HEK293 (cell line): ENCODE results near the gene SBNO2.
A peak's percentile ranks its signal among the peaks of the same experiment; 100 is the strongest.

Experiments used
- BCL11B ChIP-seq: fragments of 450-650 bp; formaldehyde crosslinking; IDR thresholded peaks from 2 replicates; pipeline ENCODE4 v1.5.1; 2016; ENCODE audit warnings: low read depth, missing biosample characterization, missing genetic modification characterization
- EGR2 ChIP-seq: fragments of 450-650 bp; formaldehyde crosslinking; IDR thresholded peaks from 2 replicates; pipeline ENCODE4 v1.5.1; 2016; ENCODE audit warnings: low read depth, missing biosample characterization, missing genetic modification characterization
- FEZF1 ChIP-seq: fragments of 450-650 bp; formaldehyde crosslinking; IDR thresholded peaks from 2 replicates; pipeline ENCODE4 v1.5.1; 2016; ENCODE audit warnings: missing biosample characterization, missing genetic modification characterization
- HOXA7 ChIP-seq: sonication (generic); formaldehyde crosslinking; IDR thresholded peaks from 2 replicates; pipeline ENCODE4 v1.8.1; 2022; ENCODE audit warnings: missing genetic modification reagents, borderline replicate concordance
- KLF10 ChIP-seq: fragments of 450-650 bp; IDR thresholded peaks from 2 replicates; pipeline ENCODE4 v1.5.1; 2018; ENCODE audit warnings: missing biosample characterization, mild to moderate bottlenecking, missing genetic modification characterization
- SCRT2 ChIP-seq: fragments of 450-650 bp; formaldehyde crosslinking; IDR thresholded peaks from 2 replicates; pipeline ENCODE4 v1.5.1; 2016; ENCODE audit warnings: missing biosample characterization, missing genetic modification characterization
- YY1 ChIP-seq: fragments of 450-650 bp; formaldehyde crosslinking; IDR thresholded peaks from 2 replicates; pipeline ENCODE4 v1.5.1; 2018; ENCODE audit warnings: missing biosample characterization, missing genetic modification characterization
- ZBTB48 ChIP-seq: fragments of 450-650 bp; formaldehyde crosslinking; IDR thresholded peaks from 2 replicates; pipeline ENCODE4 v1.5.1; 2016; ENCODE audit warnings: missing biosample characterization, missing genetic modification characterization
- ZFP3 ChIP-seq: fragments of 450-650 bp; formaldehyde crosslinking; IDR thresholded peaks from 2 replicates; pipeline ENCODE4 v1.5.1; 2016; ENCODE audit warnings: low read depth, missing biosample characterization, missing genetic modification characterization
- ZIC2 ChIP-seq: fragments of 450-650 bp; formaldehyde crosslinking; IDR thresholded peaks from 2 replicates; pipeline ENCODE4 v1.5.1; 2016; ENCODE audit warnings: missing biosample characterization, missing genetic modification characterization
- ZNF114 ChIP-seq: fragments of 450-650 bp; formaldehyde crosslinking; IDR thresholded peaks from 2 replicates; pipeline ENCODE4 v1.5.0; 2017; ENCODE audit warnings: missing biosample characterization, missing genetic modification characterization
- ZNF169 ChIP-seq: fragments of 450-650 bp; formaldehyde crosslinking; IDR thresholded peaks from 2 replicates; pipeline ENCODE4 v1.5.1; 2016; ENCODE audit warnings: missing biosample characterization, missing genetic modification characterization
- ZNF174 ChIP-seq: fragments of 450-650 bp; formaldehyde crosslinking; IDR thresholded peaks from 2 replicates; pipeline ENCODE4 v1.5.0; 2017; ENCODE audit warnings: missing biosample characterization, mild to moderate bottlenecking, missing genetic modification characterization
- ZNF221 ChIP-seq: fragments of 450-650 bp; formaldehyde crosslinking; IDR thresholded peaks from 2 replicates; pipeline ENCODE4 v1.5.1; 2017; ENCODE audit warnings: missing biosample characterization, missing genetic modification characterization, borderline replicate concordance
- ZNF223 ChIP-seq: fragments of 450-650 bp; formaldehyde crosslinking; IDR thresholded peaks from 2 replicates; pipeline ENCODE4 v1.5.1; 2016; ENCODE audit warnings: missing biosample characterization, missing genetic modification characterization
- ZNF23 ChIP-seq: fragments of 450-650 bp; formaldehyde crosslinking; IDR thresholded peaks from 2 replicates; pipeline ENCODE4 v1.5.1; 2016; ENCODE audit warnings: missing biosample characterization, missing genetic modification characterization, borderline replicate concordance
- ZNF280C ChIP-seq: fragments of 450-650 bp; formaldehyde crosslinking; IDR thresholded peaks from 2 replicates; pipeline ENCODE4 v1.5.1; 2016; ENCODE audit warnings: missing biosample characterization, missing genetic modification characterization
- ZNF302 ChIP-seq: fragments of 450-650 bp; formaldehyde crosslinking; IDR thresholded peaks from 2 replicates; pipeline ENCODE4 v1.5.1; 2016; ENCODE audit warnings: missing biosample characterization, missing genetic modification characterization, low read depth
- ZNF324 ChIP-seq: fragments of 450-650 bp; formaldehyde crosslinking; IDR thresholded peaks from 2 replicates; pipeline ENCODE4 v1.5.1; 2016; ENCODE audit warnings: missing biosample characterization, missing genetic modification characterization
- ZNF341 ChIP-seq: fragments of 450-650 bp; formaldehyde crosslinking; IDR thresholded peaks from 2 replicates; pipeline ENCODE4; 2016; ENCODE audit warnings: low read depth, missing biosample characterization, missing genetic modification characterization
- ZNF621 ChIP-seq: fragments of 450-650 bp; formaldehyde crosslinking; IDR thresholded peaks from 2 replicates; pipeline ENCODE4 v1.5.1; 2017; ENCODE audit warnings: missing biosample characterization, missing genetic modification characterization
- ZNF623 ChIP-seq: fragments of 450-650 bp; formaldehyde crosslinking; IDR thresholded peaks from 2 replicates; pipeline ENCODE4 v1.5.1; 2016; ENCODE audit warnings: missing biosample characterization, missing genetic modification characterization
- ZNF626 ChIP-seq: fragments of 450-650 bp; sonication (Bioruptor Pico); formaldehyde crosslinking; IDR thresholded peaks from 2 replicates; pipeline ENCODE4 v1.5.1; 2018; ENCODE audit warnings: missing biosample characterization, missing genetic modification characterization, inconsistent platforms
- ZNF707 ChIP-seq: fragments of 450-650 bp; formaldehyde crosslinking; IDR thresholded peaks from 2 replicates; pipeline ENCODE4 v1.5.1; 2016; ENCODE audit warnings: missing biosample characterization, missing genetic modification characterization
- ZNF776 ChIP-seq: fragments of 450-650 bp; formaldehyde crosslinking; IDR thresholded peaks from 2 replicates; pipeline ENCODE4 v1.5.0; 2017; ENCODE audit warnings: missing biosample characterization, missing genetic modification characterization, borderline replicate concordance
- TF ChIP-seq, protein P1 (sequence below): fragments of 450-650 bp; IDR thresholded peaks from 2 replicates; pipeline ENCODE4 v1.5.1; 2018; ENCODE audit warnings: missing biosample characterization, mild to moderate bottlenecking, missing genetic modification characterization
- TF ChIP-seq, protein P2 (sequence below): fragments of 450-650 bp; formaldehyde crosslinking; IDR thresholded peaks from 2 replicates; pipeline ENCODE4 v1.5.1; 2016; ENCODE audit warnings: missing biosample characterization, missing genetic modification characterization
- TF ChIP-seq, protein P3 (sequence below): fragments of 450-650 bp; formaldehyde crosslinking; IDR thresholded peaks from 2 replicates; pipeline ENCODE4 v1.5.1; 2016; ENCODE audit warnings: missing biosample characterization, missing genetic modification characterization
- TF ChIP-seq, protein P4 (sequence below): fragments of 450-650 bp; formaldehyde crosslinking; IDR thresholded peaks from 2 replicates; pipeline ENCODE4 v1.5.1; 2016; ENCODE audit warnings: missing biosample characterization, missing genetic modification characterization

SBNO2 gene

DNA sequence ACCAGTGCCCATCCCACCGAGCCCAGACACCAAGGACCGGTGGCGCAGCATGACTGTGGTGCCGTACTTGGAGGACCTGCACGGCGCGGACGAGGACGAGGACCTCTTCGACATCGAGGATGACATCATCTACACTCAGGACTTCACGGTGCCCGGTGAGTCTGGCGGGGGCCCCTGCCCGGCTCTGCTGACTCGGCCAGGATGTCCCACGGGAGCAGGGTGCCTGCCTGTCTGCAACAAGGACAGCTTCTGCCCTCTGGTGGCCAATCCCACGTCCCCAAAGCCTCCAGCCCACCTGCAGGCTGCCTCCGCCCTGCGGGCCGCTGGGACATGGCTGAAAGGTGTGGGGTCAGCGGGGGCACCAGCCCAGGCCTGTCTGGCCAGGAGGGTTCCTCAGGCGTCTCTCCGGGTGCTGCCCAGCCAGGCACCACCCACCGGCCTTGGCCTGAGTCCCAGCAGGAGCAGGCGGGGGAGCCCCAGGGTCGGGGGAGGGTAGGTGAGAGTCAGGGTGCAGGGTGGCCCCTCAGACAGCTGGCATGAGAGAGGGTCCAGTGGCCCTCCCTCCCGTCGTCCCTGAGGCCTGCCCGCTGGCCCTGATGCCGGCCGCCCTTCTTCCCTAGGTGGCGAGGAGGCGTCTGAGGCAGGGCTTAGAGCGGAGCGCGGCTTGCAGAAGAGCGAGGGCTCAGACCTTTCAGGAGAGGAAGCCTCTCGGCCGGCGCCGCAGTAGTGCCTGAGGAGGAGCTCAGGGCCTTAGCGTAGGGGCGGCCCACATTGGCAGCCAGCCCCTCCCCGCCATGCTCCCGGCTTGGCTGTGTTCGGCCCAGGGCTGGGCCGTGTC is 49.2 kb upstream of the SBNO2 start (continued):
- TF ChIP-seq, protein P1, sequence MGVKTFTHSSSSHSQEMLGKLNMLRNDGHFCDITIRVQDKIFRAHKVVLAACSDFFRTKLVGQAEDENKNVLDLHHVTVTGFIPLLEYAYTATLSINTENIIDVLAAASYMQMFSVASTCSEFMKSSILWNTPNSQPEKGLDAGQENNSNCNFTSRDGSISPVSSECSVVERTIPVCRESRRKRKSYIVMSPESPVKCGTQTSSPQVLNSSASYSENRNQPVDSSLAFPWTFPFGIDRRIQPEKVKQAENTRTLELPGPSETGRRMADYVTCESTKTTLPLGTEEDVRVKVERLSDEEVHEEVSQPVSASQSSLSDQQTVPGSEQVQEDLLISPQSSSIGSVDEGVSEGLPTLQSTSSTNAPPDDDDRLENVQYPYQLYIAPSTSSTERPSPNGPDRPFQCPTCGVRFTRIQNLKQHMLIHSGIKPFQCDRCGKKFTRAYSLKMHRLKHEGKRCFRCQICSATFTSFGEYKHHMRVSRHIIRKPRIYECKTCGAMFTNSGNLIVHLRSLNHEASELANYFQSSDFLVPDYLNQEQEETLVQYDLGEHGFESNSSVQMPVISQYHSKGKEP (tag by site-specific recombination) = no peak
- TF ChIP-seq ZFP3 (tag by site-specific recombination) (no peak), ZNF23 (tag by site-specific recombination) (no peak), KLF10 (tag by site-specific recombination) (no peak), ZNF114 (tag by site-specific recombination) (no peak), EGR2 (tag by site-specific recombination) (peak; percentile 32; the same call in 1 of the 2 replicates), ZNF169 (tag by site-specific recombination) (no peak), ZNF280C (tag by site-specific recombination) (no peak), ZNF626 (tag by site-specific recombination) (no peak), ZNF174 (tag by site-specific recombination) (no peak), ZNF621 (no peak), ZNF302 (no peak), ZIC2 (tag by site-specific recombination) (peak; percentile 58), ZNF223 (tag by site-specific recombination) (no peak), ZNF707 (tag by site-specific recombination) (no peak), ZNF341 (tag by site-specific recombination) (no peak), YY1 (tag by site-specific recombination) (no peak), SCRT2 (peak; percentile 46; the same call in 1 of the 2 replicates), ZNF776 (tag by site-specific recombination) (no peak), ZNF221 (tag by site-specific recombination) (no peak), ZBTB48 (tag by site-specific recombination) (peak; percentile 64), BCL11B (no peak; the same call in none of the 2 replicates), ZNF623 (tag by site-specific recombination) (no peak), HOXA7 (no peak), ZNF324 (tag by site-specific recombination) (no peak), FEZF1 (tag by site-specific recombination) (no peak)
- TF ChIP-seq, protein P2, sequence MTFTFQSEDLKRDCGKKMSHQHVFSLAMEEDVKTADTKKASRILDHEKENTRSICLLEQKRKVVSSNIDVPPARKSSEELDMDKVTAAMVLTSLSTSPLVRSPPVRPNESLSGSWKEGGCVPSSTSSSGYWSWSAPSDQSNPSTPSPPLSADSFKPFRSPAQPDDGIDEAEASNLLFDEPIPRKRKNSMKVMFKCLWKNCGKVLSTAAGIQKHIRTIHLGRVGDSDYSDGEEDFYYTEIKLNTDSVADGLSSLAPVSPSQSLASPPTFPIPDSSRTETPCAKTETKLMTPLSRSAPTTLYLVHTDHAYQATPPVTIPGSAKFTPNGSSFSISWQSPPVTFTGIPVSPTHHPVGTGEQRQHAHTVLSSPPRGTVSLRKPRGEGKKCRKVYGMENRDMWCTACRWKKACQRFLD (tag by site-specific recombination) = no peak
- TF ChIP-seq, protein P3, sequence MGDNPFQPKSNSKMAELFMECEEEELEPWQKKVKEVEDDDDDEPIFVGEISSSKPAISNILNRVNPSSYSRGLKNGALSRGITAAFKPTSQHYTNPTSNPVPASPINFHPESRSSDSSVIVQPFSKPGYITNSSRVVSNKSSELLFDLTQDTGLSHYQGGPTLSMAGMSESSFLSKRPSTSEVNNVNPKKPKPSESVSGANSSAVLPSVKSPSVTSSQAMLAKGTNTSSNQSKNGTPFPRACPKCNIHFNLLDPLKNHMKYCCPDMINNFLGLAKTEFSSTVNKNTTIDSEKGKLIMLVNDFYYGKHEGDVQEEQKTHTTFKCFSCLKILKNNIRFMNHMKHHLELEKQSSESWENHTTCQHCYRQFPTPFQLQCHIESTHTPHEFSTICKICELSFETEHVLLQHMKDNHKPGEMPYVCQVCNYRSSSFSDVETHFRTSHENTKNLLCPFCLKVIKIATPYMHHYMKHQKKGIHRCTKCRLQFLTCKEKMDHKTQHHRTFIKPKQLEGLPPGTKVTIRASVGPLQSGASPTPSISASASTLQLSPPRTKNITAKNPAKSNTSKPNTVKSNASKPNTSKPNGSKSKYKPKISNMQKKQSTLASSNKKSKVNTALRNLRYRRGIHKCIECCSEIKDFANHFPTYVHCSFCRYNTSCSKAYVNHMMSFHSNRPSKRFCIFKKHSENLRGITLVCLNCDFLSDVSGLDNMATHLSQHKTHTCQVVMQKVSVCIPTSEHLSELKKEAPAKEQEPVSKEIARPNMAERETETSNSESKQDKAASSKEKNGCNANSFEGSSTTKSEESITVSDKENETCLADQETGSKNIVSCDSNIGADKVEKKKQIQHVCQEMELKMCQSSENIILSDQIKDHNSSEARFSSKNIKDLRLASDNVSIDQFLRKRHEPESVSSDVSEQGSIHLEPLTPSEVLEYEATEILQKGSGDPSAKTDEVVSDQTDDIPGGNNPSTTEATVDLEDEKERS (tag by site-specific recombination) = no peak
- TF ChIP-seq, protein P4, sequence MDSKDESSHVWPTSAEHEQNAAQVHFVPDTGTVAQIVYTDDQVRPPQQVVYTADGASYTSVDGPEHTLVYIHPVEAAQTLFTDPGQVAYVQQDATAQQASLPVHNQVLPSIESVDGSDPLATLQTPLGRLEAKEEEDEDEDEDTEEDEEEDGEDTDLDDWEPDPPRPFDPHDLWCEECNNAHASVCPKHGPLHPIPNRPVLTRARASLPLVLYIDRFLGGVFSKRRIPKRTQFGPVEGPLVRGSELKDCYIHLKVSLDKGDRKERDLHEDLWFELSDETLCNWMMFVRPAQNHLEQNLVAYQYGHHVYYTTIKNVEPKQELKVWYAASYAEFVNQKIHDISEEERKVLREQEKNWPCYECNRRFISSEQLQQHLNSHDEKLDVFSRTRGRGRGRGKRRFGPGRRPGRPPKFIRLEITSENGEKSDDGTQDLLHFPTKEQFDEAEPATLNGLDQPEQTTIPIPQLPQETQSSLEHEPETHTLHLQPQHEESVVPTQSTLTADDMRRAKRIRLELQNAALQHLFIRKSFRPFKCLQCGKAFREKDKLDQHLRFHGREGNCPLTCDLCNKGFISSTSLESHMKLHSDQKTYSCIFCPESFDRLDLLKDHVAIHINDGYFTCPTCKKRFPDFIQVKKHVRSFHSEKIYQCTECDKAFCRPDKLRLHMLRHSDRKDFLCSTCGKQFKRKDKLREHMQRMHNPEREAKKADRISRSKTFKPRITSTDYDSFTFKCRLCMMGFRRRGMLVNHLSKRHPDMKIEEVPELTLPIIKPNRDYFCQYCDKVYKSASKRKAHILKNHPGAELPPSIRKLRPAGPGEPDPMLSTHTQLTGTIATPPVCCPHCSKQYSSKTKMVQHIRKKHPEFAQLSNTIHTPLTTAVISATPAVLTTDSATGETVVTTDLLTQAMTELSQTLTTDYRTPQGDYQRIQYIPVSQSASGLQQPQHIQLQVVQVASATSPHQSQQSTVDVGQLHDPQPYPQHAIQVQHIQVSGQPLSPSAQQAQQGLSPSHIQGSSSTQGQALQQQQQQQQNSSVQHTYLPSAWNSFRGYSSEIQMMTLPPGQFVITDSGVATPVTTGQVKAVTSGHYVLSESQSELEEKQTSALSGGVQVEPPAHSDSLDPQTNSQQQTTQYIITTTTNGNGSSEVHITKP (tag by site-specific recombination) = no peak
